Dermis microvascular lymphatic vessel endothelial cell (primary cell): ENCODE measurements around the gene RIMS1. TPM values are rescaled to one million over a fixed set of nuclear protein-coding genes. Genes with fewer than 3 reads are reported as not detected.
"Not testable (repeated sequence)": the region's sequence is repeated elsewhere in the genome, so short reads cannot be mapped to it uniquely, and the experiment has no call there.

Experiments
- DNase-seq, 2 donors: peaks; one replicate each; pipeline versions ENCODE4 v3.0.0 to v3.0.0-alpha.2; 2010; ENCODE audit warnings: low read depth in 2 of 2
- total RNA-seq: library from RNA; depleted of rRNA; stranded (reverse); fragments of >200 nt; gene quantifications from 2 replicates; pipeline ENCODE4 v1.2.1, GENCODE V29; 2014

The RIMS1 gene
- total RNA-seq, 1 donor from 2014 or later: 34.4 TPM

DNA sequence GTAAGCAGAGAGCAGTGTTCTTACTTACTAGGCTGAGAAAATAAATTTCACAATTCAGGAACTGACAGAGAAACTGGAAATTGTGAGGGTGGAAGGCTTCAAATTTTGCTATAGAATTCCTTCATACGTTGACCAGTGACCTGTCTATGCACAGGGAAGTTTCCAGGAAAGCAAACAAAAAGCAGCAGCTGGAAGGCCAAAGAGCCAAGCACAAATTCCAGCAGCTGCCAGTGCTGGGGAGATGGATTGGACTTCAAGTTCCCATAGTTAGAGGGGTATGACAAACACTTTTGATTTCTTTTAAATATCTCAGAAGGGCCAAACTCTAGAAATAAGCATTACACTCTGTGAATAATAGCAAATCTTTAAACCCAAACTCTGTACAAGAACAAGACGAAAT, 436.4 kb downstream of the RIMS1 start:
- DNase-seq: no peak

- DNase-seq: no peak
Measured at GRCh38 chr6:72324591-72324990, 438.2 kb downstream of the RIMS1 start.

GRCh38 chr6:72328775-72329174, 442.4 kb downstream of the RIMS1 start:
- peak in 1 of 2 donors; percentile 19 for DNase-seq

- not testable (repeated sequence) for DNase-seq
Measured at GRCh38 chr6:72335203-72335602, 448.9 kb downstream of the RIMS1 start.

- DNase-seq: no peak
Measured at GRCh38 chr6:72348926-72349325, 462.6 kb downstream of the RIMS1 start.

GRCh38 chr6:72350296-72350881, 464.0 kb downstream of the RIMS1 start:
- no peak for DNase-seq

- peak in 1 of 2 donors; percentile 92 for DNase-seq
Measured at GRCh38 chr6:72363844-72364740, 477.7 kb downstream of the RIMS1 start.

GRCh38 chr6:72365773-72366172, 479.4 kb downstream of the RIMS1 start:
- no peak for DNase-seq

- no peak for DNase-seq
Measured at GRCh38 chr6:72367439-72367838, 481.1 kb downstream of the RIMS1 start.

GRCh38 chr6:72371473-72371872, 485.1 kb downstream of the RIMS1 start:
- no peak for DNase-seq

DNA sequence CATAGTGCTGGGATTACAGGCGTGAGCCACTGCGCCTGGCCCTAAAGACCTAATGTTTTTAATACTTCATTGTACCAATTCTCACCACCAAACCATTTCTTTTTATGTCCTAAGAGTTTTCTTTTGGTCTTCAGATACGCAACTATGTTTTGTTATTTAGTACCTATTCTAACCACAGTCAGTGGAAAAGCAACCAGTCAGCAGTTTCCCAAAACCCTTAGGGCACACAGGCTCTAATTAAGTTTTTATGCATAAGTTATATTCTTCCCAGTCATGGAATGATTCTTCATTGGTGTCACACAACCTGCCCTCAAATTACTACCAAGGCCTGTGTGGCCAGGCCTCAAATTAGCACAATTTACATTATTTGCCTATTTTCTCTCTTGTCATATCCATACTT, 487.8 kb downstream of the RIMS1 start:
- no peak for DNase-seq

- peak in 1 of 2 donors; percentile 1 for DNase-seq
Measured at GRCh38 chr6:72374857-72375256, 488.5 kb downstream of the RIMS1 start.

- no peak for DNase-seq
Measured at GRCh38 chr6:72376736-72377135, 490.4 kb downstream of the RIMS1 start.

GRCh38 chr6:72381076-72381475, 494.7 kb downstream of the RIMS1 start:
- DNase-seq: no peak

DNA sequence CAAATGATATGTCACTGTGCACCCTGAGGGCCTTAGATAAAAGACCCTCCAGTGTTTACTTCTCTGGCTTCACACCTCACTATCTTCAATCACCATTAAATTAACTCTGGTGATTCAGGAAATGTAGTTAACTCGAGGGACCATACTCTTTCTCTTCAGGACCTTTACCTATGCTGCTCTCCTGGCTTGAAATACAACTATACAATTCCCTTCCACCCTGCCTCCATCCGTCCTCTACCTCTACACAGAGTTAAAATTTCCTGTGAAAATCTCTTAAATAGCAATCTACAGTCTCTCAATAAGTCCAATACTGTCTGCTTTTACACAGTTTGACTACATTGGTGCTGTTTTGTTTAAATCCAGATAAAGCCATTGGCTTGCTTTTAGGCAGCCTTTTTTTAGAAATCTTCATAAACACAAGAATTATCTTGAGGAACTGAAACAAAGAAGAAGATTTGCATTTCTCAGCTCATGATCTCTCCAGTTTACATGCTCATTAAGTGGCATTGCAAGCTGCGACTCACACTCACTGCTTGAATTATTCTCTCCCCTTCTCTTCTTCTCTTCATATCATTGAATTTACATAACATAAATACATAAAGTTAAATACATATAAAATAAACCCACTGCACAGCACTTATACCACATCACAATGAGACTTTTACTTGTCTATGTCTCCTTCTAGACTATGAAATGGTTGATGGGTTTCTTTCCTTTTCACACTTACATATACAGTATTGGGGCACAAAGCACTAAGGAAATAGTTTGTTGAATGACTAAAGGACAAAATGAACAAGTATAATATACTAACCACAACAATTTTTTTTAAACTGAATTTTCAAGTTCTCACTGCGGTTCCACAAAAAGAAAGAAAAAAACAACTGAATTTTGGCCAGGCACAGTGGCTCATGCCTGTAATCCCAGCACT, 496.5 kb downstream of the RIMS1 start:
- no peak for DNase-seq

GRCh38 chr6:72386324-72386723, 500.0 kb downstream of the RIMS1 start:
- peak in 1 of 2 donors; percentile 14 for DNase-seq

- no peak for DNase-seq
Measured at GRCh38 chr6:72389698-72390097, 503.3 kb downstream of the RIMS1 start.

- DNase-seq: no peak
Measured at GRCh38 chr6:72390548-72390947, 504.2 kb downstream of the RIMS1 start.

DNA sequence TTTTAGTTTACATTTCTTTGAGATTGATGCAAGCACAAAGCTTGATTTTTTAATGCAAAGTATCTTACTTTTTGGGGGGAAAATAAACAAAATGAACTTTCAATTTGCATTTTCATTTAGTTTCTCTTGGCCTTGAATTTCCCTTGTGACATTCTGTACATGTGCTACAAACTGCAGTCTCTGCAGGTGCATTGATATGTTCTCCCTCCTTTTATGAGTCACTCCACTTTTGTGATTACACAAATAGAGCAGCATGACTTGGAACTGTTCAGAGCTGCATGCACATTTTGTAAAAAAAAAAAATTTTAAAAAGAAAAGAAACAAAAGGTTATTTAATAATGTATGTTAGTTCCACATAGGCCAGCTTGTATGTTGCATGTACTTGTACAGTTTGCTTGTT, 515.5 kb downstream of the RIMS1 start:
- DNase-seq: no peak

DNA sequence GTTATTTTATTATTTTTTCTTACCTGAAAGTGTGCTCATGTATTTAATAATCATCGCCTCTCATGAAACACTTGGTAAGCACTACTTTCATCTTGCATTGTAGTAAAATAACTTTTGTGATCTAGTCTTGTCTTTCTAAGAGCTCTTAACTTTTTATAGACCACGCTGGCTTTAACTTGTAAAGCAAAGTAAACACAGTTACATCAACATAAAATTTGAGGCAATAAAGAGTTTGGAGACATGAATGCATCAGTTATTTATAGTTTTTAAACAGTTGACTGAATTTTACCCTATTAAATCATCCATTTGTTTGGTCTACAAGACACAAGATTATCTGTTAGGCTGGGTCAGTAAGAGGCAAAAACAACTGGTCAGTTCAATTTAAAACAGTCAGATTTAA, 517.1 kb downstream of the RIMS1 start:
- DNase-seq: no peak

- no peak for DNase-seq
Measured at GRCh38 chr6:72406517-72406916, 520.2 kb downstream of the RIMS1 start.

DNA sequence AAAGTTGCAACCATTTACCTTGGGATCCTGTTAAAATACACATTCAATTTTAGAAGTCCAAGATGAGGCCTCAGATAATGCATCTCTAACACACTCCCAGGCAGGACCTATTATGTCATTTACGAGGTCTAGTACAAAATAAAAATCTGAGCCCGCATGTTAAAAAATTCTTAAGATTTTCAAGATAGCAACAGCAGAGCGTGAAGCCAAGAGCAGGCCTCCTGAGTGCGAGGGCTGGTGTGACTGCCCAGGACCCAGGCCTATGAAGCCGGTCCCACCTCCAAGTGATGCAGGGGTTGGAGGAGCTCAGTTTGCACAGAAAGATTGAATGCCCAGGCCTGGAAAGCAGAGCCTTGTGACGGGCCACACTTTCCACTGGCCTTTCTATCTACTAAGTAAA, 524.4 kb downstream of the RIMS1 start:
- no peak for DNase-seq
